Uterus (tissue), 2 donors: Measurements from ENCODE around the gene FAM163B.

Experiments
- POLR2A ChIP-seq, 2 donors: fragments of 450-650 bp; IDR thresholded peaks; one replicate each; pipeline ENCODE4 v1.6.1; 2016; ENCODE audit warnings: antibody characterized with exemption in 2 of 2, mild to moderate bottlenecking in 1 of 2, moderate library complexity in 1 of 2
- TF ChIP-seq, protein P1 (sequence below), 4 experiments: fragments of 200-600 bp in 2 of 4; fragments of 450-650 bp in 2 of 4; sonication (generic) in 2 of 4; IDR thresholded peaks; one replicate each; pipeline ENCODE4 v1.5.1; 2016 to 2019; ENCODE audit warnings: antibody characterized with exemption in 4 of 4, mild to moderate bottlenecking in 2 of 4, moderate library complexity in 1 of 4

DNA sequence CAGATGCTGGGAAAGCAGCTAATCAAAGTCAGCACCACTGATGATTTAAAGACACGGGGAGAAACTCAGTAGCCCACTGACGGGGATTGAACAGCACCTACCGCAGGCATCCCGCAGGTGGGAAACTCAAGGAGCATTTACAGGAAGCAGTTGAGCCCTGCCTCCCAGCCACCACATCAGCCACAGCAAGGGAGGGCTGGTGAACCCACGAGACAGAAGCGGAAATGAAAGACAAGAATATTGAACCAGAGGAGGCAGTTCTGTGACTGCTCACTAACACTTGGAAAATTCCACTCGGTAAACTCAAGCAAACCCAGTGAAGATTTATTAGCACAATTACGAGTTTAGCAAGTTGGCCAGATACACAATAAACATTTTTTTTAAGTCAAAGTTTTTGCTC, 10.6 kb upstream of the FAM163B start:
- TF ChIP-seq, protein P1, sequence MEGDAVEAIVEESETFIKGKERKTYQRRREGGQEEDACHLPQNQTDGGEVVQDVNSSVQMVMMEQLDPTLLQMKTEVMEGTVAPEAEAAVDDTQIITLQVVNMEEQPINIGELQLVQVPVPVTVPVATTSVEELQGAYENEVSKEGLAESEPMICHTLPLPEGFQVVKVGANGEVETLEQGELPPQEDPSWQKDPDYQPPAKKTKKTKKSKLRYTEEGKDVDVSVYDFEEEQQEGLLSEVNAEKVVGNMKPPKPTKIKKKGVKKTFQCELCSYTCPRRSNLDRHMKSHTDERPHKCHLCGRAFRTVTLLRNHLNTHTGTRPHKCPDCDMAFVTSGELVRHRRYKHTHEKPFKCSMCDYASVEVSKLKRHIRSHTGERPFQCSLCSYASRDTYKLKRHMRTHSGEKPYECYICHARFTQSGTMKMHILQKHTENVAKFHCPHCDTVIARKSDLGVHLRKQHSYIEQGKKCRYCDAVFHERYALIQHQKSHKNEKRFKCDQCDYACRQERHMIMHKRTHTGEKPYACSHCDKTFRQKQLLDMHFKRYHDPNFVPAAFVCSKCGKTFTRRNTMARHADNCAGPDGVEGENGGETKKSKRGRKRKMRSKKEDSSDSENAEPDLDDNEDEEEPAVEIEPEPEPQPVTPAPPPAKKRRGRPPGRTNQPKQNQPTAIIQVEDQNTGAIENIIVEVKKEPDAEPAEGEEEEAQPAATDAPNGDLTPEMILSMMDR (IDR thresholded peaks at IDR 0.05), result no peak
- TF ChIP-seq POLR2A (IDR thresholded peaks at IDR 0.05), result no peak
